Breast epithelium (tissue), 3 donors: Measurements from ENCODE around the gene IMPDH2.

ENCODE experiments used
- POLR2A ChIP-seq: fragments of 450-650 bp; IDR thresholded peaks from one replicate; pipeline ENCODE4 v1.6.1; 2016; ENCODE audit warnings: antibody characterized with exemption, mild to moderate bottlenecking, moderate library complexity
- TF ChIP-seq, protein P1 (sequence below), 3 donors: fragments of 450-650 bp; IDR thresholded peaks; one replicate each; pipeline ENCODE4 v1.5.1; 2016 to 2017; ENCODE audit warnings: antibody characterized with exemption in 3 of 3, mild to moderate bottlenecking in 3 of 3, moderate library complexity in 3 of 3

DNA sequence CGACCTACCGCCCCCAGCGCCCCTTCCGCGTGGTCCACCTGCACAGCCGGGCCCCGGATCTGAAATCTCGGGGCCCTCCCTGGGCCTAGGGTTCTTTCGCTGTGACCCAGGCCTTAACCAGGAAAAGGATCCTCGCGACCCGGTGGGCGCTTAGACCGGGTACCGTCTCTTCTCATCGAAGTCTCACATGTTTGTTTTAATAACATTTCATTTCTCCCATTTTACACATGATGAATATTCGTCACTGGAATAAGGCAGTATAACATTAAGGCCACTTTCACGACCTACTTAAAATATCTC, 10.5 kb downstream of the IMPDH2 start:
- TF ChIP-seq POLR2A, result no peak
- TF ChIP-seq, protein P1, sequence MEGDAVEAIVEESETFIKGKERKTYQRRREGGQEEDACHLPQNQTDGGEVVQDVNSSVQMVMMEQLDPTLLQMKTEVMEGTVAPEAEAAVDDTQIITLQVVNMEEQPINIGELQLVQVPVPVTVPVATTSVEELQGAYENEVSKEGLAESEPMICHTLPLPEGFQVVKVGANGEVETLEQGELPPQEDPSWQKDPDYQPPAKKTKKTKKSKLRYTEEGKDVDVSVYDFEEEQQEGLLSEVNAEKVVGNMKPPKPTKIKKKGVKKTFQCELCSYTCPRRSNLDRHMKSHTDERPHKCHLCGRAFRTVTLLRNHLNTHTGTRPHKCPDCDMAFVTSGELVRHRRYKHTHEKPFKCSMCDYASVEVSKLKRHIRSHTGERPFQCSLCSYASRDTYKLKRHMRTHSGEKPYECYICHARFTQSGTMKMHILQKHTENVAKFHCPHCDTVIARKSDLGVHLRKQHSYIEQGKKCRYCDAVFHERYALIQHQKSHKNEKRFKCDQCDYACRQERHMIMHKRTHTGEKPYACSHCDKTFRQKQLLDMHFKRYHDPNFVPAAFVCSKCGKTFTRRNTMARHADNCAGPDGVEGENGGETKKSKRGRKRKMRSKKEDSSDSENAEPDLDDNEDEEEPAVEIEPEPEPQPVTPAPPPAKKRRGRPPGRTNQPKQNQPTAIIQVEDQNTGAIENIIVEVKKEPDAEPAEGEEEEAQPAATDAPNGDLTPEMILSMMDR (IDR thresholded peaks at IDR 0.05), result no peak
